ENCODE measurements around the gene MYO1D.

MYO1D gene

DNA sequence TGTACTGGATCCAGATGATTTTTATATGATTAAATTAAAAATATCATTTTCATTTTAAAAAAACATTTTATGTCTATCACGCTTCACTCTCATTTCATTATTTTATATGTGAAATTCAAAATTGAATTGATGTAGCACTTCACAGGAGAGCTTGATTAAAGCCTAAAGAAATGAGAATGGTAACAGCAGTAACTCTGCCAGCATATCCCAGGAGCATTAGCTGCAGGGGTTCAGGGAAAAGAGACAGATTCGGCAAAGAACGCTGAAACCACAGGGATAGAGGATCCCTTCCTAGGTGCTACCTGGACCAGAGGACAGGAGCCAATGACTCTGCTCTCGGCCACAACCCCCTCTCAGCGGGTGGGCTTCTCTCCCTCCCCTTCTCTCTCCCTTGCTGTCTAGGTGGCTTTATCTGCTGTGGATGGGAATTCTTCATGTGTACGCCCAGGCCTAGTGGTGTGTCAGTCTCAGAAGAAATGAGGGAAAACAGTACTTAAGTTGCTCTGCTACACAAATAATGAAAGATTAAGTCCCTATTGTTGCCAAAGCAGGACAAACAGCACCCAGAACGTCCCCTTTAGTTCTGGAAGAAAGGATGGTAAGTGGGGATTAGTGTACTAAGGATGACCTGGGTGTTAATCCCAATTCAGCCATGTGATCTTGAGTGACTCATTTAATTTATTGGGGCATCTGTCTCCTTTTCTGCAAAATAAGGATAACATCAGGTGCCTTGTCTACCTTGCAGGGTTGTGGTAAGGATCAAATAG, 266.9 kb downstream of the MYO1D start:
- TF ChIP-seq, protein P1, sequence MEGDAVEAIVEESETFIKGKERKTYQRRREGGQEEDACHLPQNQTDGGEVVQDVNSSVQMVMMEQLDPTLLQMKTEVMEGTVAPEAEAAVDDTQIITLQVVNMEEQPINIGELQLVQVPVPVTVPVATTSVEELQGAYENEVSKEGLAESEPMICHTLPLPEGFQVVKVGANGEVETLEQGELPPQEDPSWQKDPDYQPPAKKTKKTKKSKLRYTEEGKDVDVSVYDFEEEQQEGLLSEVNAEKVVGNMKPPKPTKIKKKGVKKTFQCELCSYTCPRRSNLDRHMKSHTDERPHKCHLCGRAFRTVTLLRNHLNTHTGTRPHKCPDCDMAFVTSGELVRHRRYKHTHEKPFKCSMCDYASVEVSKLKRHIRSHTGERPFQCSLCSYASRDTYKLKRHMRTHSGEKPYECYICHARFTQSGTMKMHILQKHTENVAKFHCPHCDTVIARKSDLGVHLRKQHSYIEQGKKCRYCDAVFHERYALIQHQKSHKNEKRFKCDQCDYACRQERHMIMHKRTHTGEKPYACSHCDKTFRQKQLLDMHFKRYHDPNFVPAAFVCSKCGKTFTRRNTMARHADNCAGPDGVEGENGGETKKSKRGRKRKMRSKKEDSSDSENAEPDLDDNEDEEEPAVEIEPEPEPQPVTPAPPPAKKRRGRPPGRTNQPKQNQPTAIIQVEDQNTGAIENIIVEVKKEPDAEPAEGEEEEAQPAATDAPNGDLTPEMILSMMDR (IDR thresholded peaks at IDR 0.05; ENCODE audit: low read depth, low read length, missing control alignments), result no peak
- DNase-seq (ENCODE audit: low read depth), result no peak
- H3K4me3 ChIP-seq (ENCODE audit: low read depth, low read length), result no peak overlapping the region

- peak; percentile 31 for DNase-seq (ENCODE audit: low read depth)
- TF ChIP-seq, protein P1 (IDR thresholded peaks at IDR 0.05; ENCODE audit: low read depth, low read length, missing control alignments), result peak; percentile 50
- no peak overlapping the region for H3K4me3 ChIP-seq (ENCODE audit: low read depth, low read length)
These were observed 267.8 kb downstream of the MYO1D start for GRCh38 chr17:32609085-32609484.

GRCh38 chr17:32608267-32608666, 268.7 kb downstream of the MYO1D start:
- no peak for DNase-seq (ENCODE audit: low read depth)

GRCh38 chr17:32604966-32605365, 272.0 kb downstream of the MYO1D start:
- DNase-seq (ENCODE audit: low read depth), result no peak
- TF ChIP-seq, protein P1 (IDR thresholded peaks at IDR 0.05; ENCODE audit: low read depth, low read length, missing control alignments), result no peak
- no peak overlapping the region for H3K4me3 ChIP-seq (ENCODE audit: low read depth, low read length)

More at GRCh38 chr17:32608267-32608666, 268.7 kb downstream of the MYO1D start:
- TF ChIP-seq, protein P1 (IDR thresholded peaks at IDR 0.05; ENCODE audit: low read depth, low read length, missing control alignments), result no peak
- H3K4me3 ChIP-seq (ENCODE audit: low read depth, low read length), result no peak overlapping the region

GRCh38 chr17:32602396-32602795, 274.5 kb downstream of the MYO1D start:
- DNase-seq (ENCODE audit: low read depth), result no peak
- TF ChIP-seq, protein P1 (IDR thresholded peaks at IDR 0.05; ENCODE audit: low read depth, low read length, missing control alignments), result no peak
- no peak overlapping the region for H3K4me3 ChIP-seq (ENCODE audit: low read depth, low read length)

- DNase-seq (ENCODE audit: low read depth), result no peak
- TF ChIP-seq, protein P1 (IDR thresholded peaks at IDR 0.05; ENCODE audit: low read depth, low read length, missing control alignments), result no peak
These were observed 275.1 kb downstream of the MYO1D start for GRCh38 chr17:32601866-32602265.

DNA sequence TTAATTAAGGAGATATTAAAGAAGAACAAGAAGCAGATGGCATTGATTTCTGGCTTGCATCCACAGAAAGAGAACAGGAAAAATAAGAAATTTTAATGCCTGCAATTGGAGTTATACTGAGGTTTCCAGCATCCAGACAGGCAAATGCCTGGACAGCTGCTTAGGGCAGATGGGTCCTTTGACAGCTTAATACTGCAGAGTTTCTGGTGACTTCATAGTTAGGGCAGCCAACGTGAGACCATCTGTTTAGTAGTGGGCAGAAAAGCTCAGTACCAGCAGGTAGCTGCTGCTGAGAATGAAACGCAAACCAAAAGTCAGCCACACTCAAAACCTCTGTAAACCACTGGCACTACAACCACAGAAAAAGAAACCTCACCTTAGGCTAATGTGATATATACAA, 280.3 kb downstream of the MYO1D start:
- DNase-seq (ENCODE audit: low read depth), result peak; percentile 44
- H3K4me3 ChIP-seq (ENCODE audit: low read depth, low read length), result no peak overlapping the region
- TF ChIP-seq, protein P1 (IDR thresholded peaks at IDR 0.05; ENCODE audit: low read depth, low read length, missing control alignments), result no peak

More at GRCh38 chr17:32601866-32602265, 275.1 kb downstream of the MYO1D start:
- no peak overlapping the region for H3K4me3 ChIP-seq (ENCODE audit: low read depth, low read length)

Data from GM12864 (cell line).